Left lung (tissue), 10 donors: ENCODE results near the gene DCAF5. TPM values are rescaled to one million over a fixed set of nuclear protein-coding genes. Genes with fewer than 3 reads are reported as not detected.

Experiments used
- ATAC-seq: fragments of 200-7000 bp; cut with Tn5 transposase; one replicate; pipeline ENCODE4 v1.9.1; 2020; ENCODE audit warnings: moderate library complexity
- DNase-seq, 4 donors: peaks; one replicate each; pipeline ENCODE4 v3.0.0-alpha.2; 2013 to 2020
- H3K27ac ChIP-seq, 2 donors: fragments of 200-600 bp; sonication (generic) in 1 of 2; one replicate each; pipeline versions ENCODE4 v1.5.0 to v1.8.0; 2020 to 2021
- H3K27me3 ChIP-seq, 2 donors: fragments of 200-600 bp; sonication (generic) in 1 of 2; one replicate each; pipeline versions ENCODE4 v1.5.0 to v1.8.0; 2020 to 2021
- H3K36me3 ChIP-seq, 2 donors: fragments of 200-600 bp; sonication (generic) in 1 of 2; one replicate each; pipeline versions ENCODE4 v1.5.0 to v1.8.0; 2020 to 2021
- H3K4me1 ChIP-seq, 2 donors: fragments of 200-600 bp; one replicate each; pipeline ENCODE4 v1.8.0; 2021
- H3K4me3 ChIP-seq, 2 donors: fragments of 200-600 bp; sonication (generic) in 1 of 2; one replicate each; pipeline versions ENCODE4 v1.5.0 to v1.8.0; 2020 to 2021; ENCODE audit warnings: mild to moderate bottlenecking in 1 of 2
- H3K9me3 ChIP-seq, 2 donors: fragments of 200-600 bp; sonication (generic) in 1 of 2; one replicate each; pipeline versions ENCODE4 v1.5.0 to v1.8.0; 2020 to 2021
- intact Hi-C, 2 donors: fragments of 100-400 bp; cut with DNase I; formaldehyde crosslinking; loops; one replicate each; pipeline versions ENCODE4 v1.11.2 to v1.14.2; 2022
- polyA plus RNA-seq, 6 donors: library from polyadenylated mRNA; unstranded; fragments of 120-200 nt; gene quantifications; one replicate each; pipeline ENCODE4 v1.2.1, GENCODE V29; 2013; ENCODE audit not compliant: insufficient read length in 6 of 6
- total RNA-seq, 2 donors: library from RNA; stranded (reverse); fragmentation: NEBNext Ultra II Directional; extraction: Animal tissue kit (Norgen Biotek cat#: 25700); gene quantifications; one replicate each; pipeline ENCODE4 v1.2.1, GENCODE V29; 2021
- TF ChIP-seq, protein P1 (sequence below), 2 donors: fragments of 200-600 bp; sonication (generic) in 1 of 2; IDR thresholded peaks; one replicate each; pipeline versions ENCODE4 v1.5.0 to v1.8.0; 2021; ENCODE audit warnings: antibody characterized with exemption in 2 of 2
- donor health status: DM: no; HTN: yes; CAD: no.
- donor health status: DM: no; HTN: no; CAD: no.

DCAF5 gene
- total and polyA plus RNA-seq, 8 donors: 45.9 to 66.9 (median 58.4) TPM

DNA sequence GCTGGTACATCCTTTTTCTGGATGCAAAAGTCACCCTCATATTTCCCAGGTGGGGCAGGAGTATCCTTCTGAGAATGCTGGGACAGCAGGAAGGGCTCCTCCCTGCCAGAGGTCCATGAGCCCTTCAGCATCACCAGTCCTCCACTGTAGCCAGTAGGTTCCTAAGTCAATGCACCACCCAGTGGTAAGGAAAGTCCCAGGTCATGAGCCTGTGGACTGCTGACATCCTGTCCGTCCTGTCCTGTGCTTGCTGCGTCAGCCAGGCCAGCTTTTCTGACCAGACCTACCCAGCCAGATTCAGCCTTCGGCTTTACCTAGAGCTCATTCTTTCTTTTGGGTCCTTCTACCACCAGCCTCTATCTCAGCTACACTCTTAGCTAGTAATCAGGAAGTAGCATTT is 150.8 kb downstream of the DCAF5 start:
- Histone ChIP-seq H3K4me1 (peaks cover 0 to 11% of the 10 kb centered on the region in 2 donors), H3K27ac (no peak overlapping the region), H3K27me3 (no peaks in the 10 kb centered on the region), H3K9me3 (no peaks in the 10 kb centered on the region), H3K4me3 (no peak overlapping the region), H3K36me3 (no peaks in the 10 kb centered on the region)
- ATAC-seq (peak; percentile 56), DNase-seq (no peak)
- TF ChIP-seq, protein P1, sequence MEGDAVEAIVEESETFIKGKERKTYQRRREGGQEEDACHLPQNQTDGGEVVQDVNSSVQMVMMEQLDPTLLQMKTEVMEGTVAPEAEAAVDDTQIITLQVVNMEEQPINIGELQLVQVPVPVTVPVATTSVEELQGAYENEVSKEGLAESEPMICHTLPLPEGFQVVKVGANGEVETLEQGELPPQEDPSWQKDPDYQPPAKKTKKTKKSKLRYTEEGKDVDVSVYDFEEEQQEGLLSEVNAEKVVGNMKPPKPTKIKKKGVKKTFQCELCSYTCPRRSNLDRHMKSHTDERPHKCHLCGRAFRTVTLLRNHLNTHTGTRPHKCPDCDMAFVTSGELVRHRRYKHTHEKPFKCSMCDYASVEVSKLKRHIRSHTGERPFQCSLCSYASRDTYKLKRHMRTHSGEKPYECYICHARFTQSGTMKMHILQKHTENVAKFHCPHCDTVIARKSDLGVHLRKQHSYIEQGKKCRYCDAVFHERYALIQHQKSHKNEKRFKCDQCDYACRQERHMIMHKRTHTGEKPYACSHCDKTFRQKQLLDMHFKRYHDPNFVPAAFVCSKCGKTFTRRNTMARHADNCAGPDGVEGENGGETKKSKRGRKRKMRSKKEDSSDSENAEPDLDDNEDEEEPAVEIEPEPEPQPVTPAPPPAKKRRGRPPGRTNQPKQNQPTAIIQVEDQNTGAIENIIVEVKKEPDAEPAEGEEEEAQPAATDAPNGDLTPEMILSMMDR (IDR thresholded peaks at IDR 0.05): no peak
- intact Hi-C loops: no loop called here

DNA sequence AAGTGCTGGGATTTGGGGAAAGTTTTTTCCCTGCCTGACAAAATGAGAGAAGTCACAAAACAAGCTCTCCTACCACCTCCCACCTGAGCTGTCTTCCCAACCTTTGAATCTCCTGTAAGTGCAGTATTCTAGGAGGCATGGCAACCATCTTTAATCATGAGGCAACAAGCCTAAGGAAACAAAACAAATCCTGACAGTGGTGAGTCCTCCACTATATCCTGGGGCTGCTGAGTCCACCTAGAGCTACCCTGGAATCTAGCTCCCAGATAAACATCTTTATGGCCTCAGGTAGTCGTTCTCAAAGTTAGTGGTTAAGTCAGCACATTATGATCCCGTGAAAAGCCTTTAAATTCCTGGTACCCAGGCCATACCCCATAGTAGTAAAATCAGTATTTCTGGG is 151.5 kb downstream of the DCAF5 start:
- Histone ChIP-seq H3K27me3 (no peaks in the 10 kb centered on the region), H3K36me3 (no peaks in the 10 kb centered on the region), H3K27ac (no peak overlapping the region), H3K9me3 (no peaks in the 10 kb centered on the region), H3K4me3 (no peak overlapping the region), H3K4me1 (peaks cover 0 to 11% of the 10 kb centered on the region in 2 donors)
- intact Hi-C loops: no loop called here
- ATAC-seq (no peak), DNase-seq (no peak)
- TF ChIP-seq, protein P1 (IDR thresholded peaks at IDR 0.05): no peak

Other genes starting within 250 kb of the DCAF5 start
- 100 to 1,000 TPM; 164 to 225 TPM for gene ACTN1, start 173.8 kb downstream of the DCAF5 start, total RNA-seq
- gene ACTN1, start 173.8 kb downstream of the DCAF5 start, polyA plus RNA-seq: 100 to 1,000 TPM; 125 to 153 (median 136) TPM
- gene EXD2, start 38.4 kb upstream of the DCAF5 start, total RNA-seq: 10 to 100 TPM; 24.0 to 25.4 TPM
- gene EXD2, start 38.4 kb upstream of the DCAF5 start, polyA plus RNA-seq: 10 to 100 TPM; 29.1 to 39.0 (median 32.8) TPM
- gene GALNT16, start 107.0 kb upstream of the DCAF5 start, total RNA-seq: 1 to 10 TPM; 2.4 to 3.0 TPM
- gene GALNT16, start 107.0 kb upstream of the DCAF5 start, polyA plus RNA-seq: 1 to 10 TPM; 2.8 to 5.0 (median 3.8) TPM
- gene ERH, start 245.2 kb upstream of the DCAF5 start, total RNA-seq: 100 to 1,000 TPM; 134 to 158 TPM
- gene ERH, start 245.2 kb upstream of the DCAF5 start, polyA plus RNA-seq: 100 to 1,000 TPM; 265 to 309 (median 288) TPM
- gene SLC39A9, start 245.6 kb upstream of the DCAF5 start, total RNA-seq: 10 to 100 TPM; 64.8 to 66.4 TPM
- 10 to 100 TPM; 61.6 to 75.8 (median 70.8) TPM for gene SLC39A9, start 245.6 kb upstream of the DCAF5 start, polyA plus RNA-seq